ENCODE data around the gene B4GALT1. TPM values are rescaled to one million over a fixed set of nuclear protein-coding genes. Genes with fewer than 3 reads are reported as not detected.

Gene B4GALT1
- total and polyA plus RNA-seq, 7 donors: 20.3 to 107 (median 25.5) TPM

DNA sequence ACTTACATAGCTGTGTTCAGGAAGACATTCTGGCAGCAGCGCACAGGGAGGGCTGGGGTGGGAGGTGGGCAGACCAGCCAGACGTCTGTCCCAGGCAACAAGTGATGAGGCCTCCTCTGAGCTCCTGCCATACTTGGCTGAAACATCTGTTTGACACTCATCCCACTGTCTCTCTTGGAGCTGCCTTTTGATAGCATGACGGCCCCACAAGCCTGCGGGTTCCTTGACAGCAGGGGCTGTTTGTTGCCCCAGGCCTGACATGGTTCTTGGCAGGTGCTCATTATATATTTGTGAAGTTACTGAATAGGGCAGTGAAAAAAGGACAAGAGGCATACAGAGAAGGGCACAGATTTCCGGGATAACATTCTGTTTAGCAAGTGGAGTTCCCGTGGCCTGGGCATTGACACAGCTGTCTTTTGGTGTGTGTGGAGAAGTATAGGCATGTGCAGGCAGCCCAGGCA, 22.2 kb upstream of the B4GALT1 start:
- no peak overlapping the region for H3K4me3 ChIP-seq
- H3K9me3 ChIP-seq: no peaks in the 10 kb centered on the region
- H3K27ac ChIP-seq: no peak overlapping the region
- TF ChIP-seq EP300 (IDR thresholded peaks at IDR 0.05): no peak
- no peak for TF ChIP-seq POLR2AphosphoS5 (IDR thresholded peaks at IDR 0.05)
- TF ChIP-seq CTCF (IDR thresholded peaks at IDR 0.05): no peak
- no peak for TF ChIP-seq POLR2A (IDR thresholded peaks at IDR 0.05)
- DNase-seq: no peak
- H3K36me3 ChIP-seq: no peaks in the 10 kb centered on the region
- H3K4me1 ChIP-seq: peaks cover 0 to 57% (median 49%) of the 10 kb centered on the region in 4 donors
- no peaks in the 10 kb centered on the region for H3K27me3 ChIP-seq
- intact Hi-C loops (cut with DNase I): no loop called here
- WGBS, 2 donors: 87 to 88% methylated on average over 6 of the region's 6 CpGs

- 92 to 98% methylated on average over 1 of the region's 1 CpG for WGBS, 2 donors
- intact Hi-C loops (cut with DNase I): no loop called here
- no peak overlapping the region for H3K4me3 ChIP-seq
- H3K27me3 ChIP-seq: no peaks in the 10 kb centered on the region
- peaks cover 0 to 57% (median 49%) of the 10 kb centered on the region in 4 donors for H3K4me1 ChIP-seq
- no peaks in the 10 kb centered on the region for H3K36me3 ChIP-seq
- no peak overlapping the region for H3K27ac ChIP-seq
- DNase-seq: no peak
- TF ChIP-seq POLR2AphosphoS5 (IDR thresholded peaks at IDR 0.05) (no peak), POLR2A (IDR thresholded peaks at IDR 0.05) (no peak), CTCF (IDR thresholded peaks at IDR 0.05) (no peak), EP300 (IDR thresholded peaks at IDR 0.05) (no peak)
- no peaks in the 10 kb centered on the region for H3K9me3 ChIP-seq
Observed at GRCh38 chr9:33188711-33189110, 21.6 kb upstream of the B4GALT1 start.

DNA sequence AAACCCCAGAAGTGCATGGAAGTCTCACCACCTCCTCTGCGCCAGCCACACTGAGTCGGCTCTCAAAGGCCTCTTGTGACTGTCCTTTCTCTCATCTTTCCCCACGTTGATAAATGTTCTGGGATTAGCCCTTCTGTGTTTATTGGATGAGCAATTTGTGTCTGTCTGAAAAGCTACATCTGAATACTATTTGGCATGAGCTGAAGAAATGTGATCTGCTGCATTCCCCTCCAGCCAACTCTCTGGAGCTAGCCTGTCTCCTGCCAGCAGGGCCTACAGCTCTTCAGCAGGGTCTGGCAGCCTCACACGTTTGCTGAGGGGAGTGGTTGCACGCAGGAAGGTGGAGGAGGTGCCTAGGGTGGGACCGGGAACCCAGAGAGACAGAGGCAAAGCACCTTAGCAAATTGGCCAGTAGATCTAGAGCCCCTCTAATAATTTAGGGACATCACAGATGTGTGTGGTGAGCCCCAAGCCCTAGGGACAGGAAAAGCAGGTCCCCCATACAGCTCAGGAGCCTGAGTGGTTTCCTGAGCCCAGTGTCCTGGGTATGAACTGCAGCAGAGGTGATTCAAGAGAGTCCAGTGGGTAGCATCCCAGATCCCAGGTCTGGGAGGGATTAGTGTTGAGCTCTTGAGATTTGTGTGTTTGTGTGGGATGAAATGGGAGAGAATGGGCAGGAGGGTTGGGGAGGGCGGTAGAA, 20.5 kb upstream of the B4GALT1 start:
- H3K4me3 ChIP-seq: no peak overlapping the region
- intact Hi-C loops (cut with DNase I): no loop called here
- no peaks in the 10 kb centered on the region for H3K36me3 ChIP-seq
- no peaks in the 10 kb centered on the region for H3K27me3 ChIP-seq
- peak; percentile 80 for DNase-seq
- H3K9me3 ChIP-seq: no peaks in the 10 kb centered on the region
- peak overlapping the region; percentile 46 to 61 (median 53) for H3K27ac ChIP-seq
- peaks cover 0 to 55% (median 39%) of the 10 kb centered on the region in 4 donors for H3K4me1 ChIP-seq
- TF ChIP-seq EP300 (IDR thresholded peaks at IDR 0.05) (no peak), CTCF (IDR thresholded peaks at IDR 0.05) (no peak), POLR2A (IDR thresholded peaks at IDR 0.05) (no peak), POLR2AphosphoS5 (IDR thresholded peaks at IDR 0.05) (peak in 3 of 4 donors; percentile 60 to 69 (median 66))
- WGBS, 2 donors: 67 to 82% methylated on average over 7 of the region's 7 CpGs

- H3K27ac ChIP-seq: peak overlapping the region; percentile 46 to 61 (median 53)
- H3K27me3 ChIP-seq: no peaks in the 10 kb centered on the region
- intact Hi-C loops (cut with DNase I): no loop called here
- WGBS, 2 donors: 40 to 52% methylated on average over 3 of the region's 3 CpGs
- no peaks in the 10 kb centered on the region for H3K9me3 ChIP-seq
- peak; percentile 77 for DNase-seq
- peaks cover 0 to 50% (median 34%) of the 10 kb centered on the region in 4 donors for H3K4me1 ChIP-seq
- no peak for TF ChIP-seq POLR2A (IDR thresholded peaks at IDR 0.05)
- no peak for TF ChIP-seq CTCF (IDR thresholded peaks at IDR 0.05)
- TF ChIP-seq POLR2AphosphoS5 (IDR thresholded peaks at IDR 0.05): peak; percentile 10 to 70 (median 24)
- no peak for TF ChIP-seq EP300 (IDR thresholded peaks at IDR 0.05)
- no peaks in the 10 kb centered on the region for H3K36me3 ChIP-seq
- no peak overlapping the region for H3K4me3 ChIP-seq
Observed at GRCh38 chr9:33186457-33187168, 19.5 kb upstream of the B4GALT1 start.

Measured in sigmoid colon (tissue), 7 donors.